Nasal cavity respiratory epithelium epithelial cell of viscerocranial mucosa (primary cell): ENCODE measurements around the gene EXOC5. TPM values are rescaled to one million over a fixed set of nuclear protein-coding genes. Genes with fewer than 3 reads are reported as not detected.

Source experiments
- total RNA-seq: library from RNA; depleted of rRNA; stranded (reverse); fragments of >200 nt; gene quantifications from 2 replicates; pipeline ENCODE4 v1.2.3, GENCODE V29; 2014

Gene EXOC5, protein sequence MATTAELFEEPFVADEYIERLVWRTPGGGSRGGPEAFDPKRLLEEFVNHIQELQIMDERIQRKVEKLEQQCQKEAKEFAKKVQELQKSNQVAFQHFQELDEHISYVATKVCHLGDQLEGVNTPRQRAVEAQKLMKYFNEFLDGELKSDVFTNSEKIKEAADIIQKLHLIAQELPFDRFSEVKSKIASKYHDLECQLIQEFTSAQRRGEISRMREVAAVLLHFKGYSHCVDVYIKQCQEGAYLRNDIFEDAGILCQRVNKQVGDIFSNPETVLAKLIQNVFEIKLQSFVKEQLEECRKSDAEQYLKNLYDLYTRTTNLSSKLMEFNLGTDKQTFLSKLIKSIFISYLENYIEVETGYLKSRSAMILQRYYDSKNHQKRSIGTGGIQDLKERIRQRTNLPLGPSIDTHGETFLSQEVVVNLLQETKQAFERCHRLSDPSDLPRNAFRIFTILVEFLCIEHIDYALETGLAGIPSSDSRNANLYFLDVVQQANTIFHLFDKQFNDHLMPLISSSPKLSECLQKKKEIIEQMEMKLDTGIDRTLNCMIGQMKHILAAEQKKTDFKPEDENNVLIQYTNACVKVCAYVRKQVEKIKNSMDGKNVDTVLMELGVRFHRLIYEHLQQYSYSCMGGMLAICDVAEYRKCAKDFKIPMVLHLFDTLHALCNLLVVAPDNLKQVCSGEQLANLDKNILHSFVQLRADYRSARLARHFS
- 45.1 and 78.3 TPM in 2 replicates for total RNA-seq

DNA sequence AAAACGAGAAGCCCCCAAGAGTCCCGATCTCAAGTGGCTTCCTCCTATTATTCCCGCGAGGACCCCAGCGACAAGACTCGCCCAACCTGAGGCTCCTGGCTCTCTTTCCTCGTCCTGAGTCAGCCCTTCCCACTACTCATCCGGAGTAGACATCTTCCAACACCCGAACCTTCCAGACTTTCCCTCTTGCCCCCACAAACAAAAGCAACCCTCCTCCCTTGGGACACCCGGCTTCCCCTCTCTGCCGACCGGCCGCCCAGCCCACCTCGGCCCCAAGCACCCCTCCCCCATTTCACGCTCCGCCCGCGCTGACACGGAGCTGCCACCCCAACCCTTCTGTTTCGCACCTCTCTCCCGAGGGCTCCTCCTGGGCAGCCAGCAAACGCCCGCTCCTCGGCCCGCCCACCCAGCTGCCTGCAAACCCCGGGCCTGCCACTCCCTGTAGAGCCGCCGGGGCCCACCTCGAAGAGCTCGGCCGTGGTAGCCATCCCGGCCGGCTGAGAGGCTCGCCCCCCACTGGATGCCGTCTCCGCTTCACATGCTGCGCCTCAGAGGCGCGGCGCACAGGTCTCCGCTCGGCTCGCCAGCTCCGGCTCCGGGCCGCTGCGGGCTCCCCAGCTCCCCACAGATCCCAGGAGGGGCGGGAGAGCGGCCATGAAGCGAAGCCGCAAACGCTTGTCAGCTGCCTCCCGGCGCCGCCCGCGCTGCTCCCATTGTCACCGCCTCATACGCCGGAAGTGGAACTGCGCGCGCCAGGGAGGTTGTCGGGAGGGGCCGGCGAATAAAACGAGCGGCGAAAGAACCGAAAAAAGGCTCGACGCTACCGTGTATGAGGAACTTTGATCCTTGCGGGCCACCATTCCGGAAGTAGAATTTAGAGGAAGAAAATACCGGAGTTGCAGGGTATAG lies at the start of gene EXOC5, which contains the start of gene AP5M1:
EXOC5 (minus strand) TSS at position 745 of the 909 bp plus-strand sequence; CDS start at position 488, 257 bp downstream.
AP5M1 (plus strand) TSS at position 811 of the 909 bp plus-strand sequence. CDS start 344 bp downstream, outside the sequence.

Other genes starting within 250 kb of the EXOC5 start
- 13.3 and 38.9 TPM in 2 replicates for gene AP5M1, start 66 bp upstream of the EXOC5 start, total RNA-seq
- 29.4 and 31.4 TPM in 2 replicates for gene NAA30, start 121.7 kb upstream of the EXOC5 start, total RNA-seq
- gene CCDC198, start 225.0 kb upstream of the EXOC5 start, total RNA-seq = not detected in 2 replicates